ENCODE data around the gene GPR183. TPM values are rescaled to one million over a fixed set of nuclear protein-coding genes. Genes with fewer than 3 reads are reported as not detected.

GPR183 gene
- total RNA-seq, 2 experiments from 2014 or later: 41.4 to 45.1 TPM

DNA sequence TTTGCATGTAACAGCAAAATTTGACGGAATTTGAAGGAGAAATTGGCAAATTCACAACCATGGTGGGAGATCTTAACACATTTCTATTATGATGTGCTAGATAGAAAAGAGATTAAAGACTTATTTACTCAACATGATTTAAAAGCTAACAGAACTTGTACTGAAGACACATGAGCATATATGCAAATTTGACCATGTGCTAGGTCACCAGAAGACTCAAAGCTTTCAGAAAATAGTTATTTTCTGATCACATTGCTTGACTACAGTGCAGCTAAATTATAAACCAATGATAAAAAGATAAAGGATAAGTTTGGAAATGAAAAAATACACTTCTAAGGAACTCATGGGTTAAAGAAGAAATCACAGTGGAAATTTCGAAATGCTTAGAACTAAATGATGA, 9.1 kb downstream of the GPR183 start:
- Mint-ChIP-seq H3K27ac (peak overlapping the region; percentile 94), H3K4me1 (peaks cover 80% of the 10 kb centered on the region), H3K4me3 (peak overlapping the region; percentile 63), H3K9me3 (no peaks in the 10 kb centered on the region), H3K27me3 (no peaks in the 10 kb centered on the region), H3K36me3 (ENCODE audit: low read depth) (peaks cover 60% of the 10 kb centered on the region)
- ChIA-PET POLR2A (interaction anchor here (0.6 kb wide), 1 partner anchor 24 kb away, joined by 3 read pairs; no protein-coding TSS in a partner anchor), CTCF (interaction anchor here (1.4 to 2.9 kb wide), 2 partner anchors 10 to 33 kb away, joined by 3 to 9 read pairs; no protein-coding TSS in a partner anchor)
- DNase-seq: no peak

DNA sequence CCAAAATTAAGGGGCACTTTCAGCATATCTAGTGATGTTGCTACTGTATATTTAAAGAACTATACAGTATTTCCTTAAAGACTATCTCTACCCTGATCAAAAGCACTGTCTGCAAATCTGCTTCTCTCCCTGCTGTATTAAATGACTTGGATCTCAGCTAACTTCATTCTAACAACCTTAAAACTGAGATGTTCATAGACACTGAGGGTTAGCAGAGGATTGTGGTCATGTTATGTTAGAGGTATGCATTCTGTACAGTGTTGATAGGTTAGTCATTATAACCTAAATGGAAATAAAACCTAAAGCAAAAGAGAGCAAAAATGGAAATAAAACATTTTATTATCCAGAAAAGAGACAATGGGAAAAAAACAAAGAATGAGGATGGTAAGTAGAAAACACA, 9.9 kb downstream of the GPR183 start:
- Mint-ChIP-seq H3K36me3 (ENCODE audit: low read depth) (peaks cover 58% of the 10 kb centered on the region), H3K27ac (peak overlapping the region; percentile 94), H3K4me3 (peak overlapping the region; percentile 63), H3K27me3 (no peaks in the 10 kb centered on the region), H3K9me3 (no peaks in the 10 kb centered on the region), H3K4me1 (peaks cover 76% of the 10 kb centered on the region)
- CTCF ChIA-PET: interaction anchor here (0.8 to 2.9 kb wide), 8 partner anchors 11 to 219 kb away, joined by 3 to 9 read pairs (median 3); no protein-coding TSS in a partner anchor
- POLR2A ChIA-PET: interaction anchor here (0.6 kb wide), 1 partner anchor 25 kb away, joined by 3 read pairs; no protein-coding TSS in a partner anchor
- DNase-seq: no peak

DNA sequence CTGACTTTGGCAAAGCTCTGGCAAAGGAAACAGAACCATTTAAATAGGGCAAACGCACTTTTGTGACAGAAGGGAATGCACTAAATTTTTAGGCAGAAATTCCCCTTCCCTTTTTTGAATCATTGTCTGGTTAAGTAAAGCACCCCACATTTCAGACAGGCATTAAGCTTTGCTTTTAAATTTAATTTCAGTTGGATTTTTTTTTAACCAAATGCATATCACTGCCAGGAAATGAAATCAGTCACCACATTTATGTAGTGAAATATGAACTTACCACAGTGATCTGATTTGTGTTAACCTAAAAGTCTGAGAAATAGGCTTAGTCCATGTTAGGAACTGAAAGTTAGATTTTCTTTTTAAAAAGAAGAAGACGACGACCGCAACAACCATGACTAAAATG, 10.8 kb downstream of the GPR183 start:
- peak overlapping the region; percentile 63 for H3K4me3 Mint-ChIP-seq
- CTCF ChIA-PET: interaction anchor here (0.8 to 2.9 kb wide), 9 partner anchors 10 to 220 kb away, joined by 3 to 9 read pairs (median 3); no protein-coding TSS in a partner anchor
- H3K36me3 Mint-ChIP-seq (ENCODE audit: low read depth): peaks cover 57% of the 10 kb centered on the region

DNA sequence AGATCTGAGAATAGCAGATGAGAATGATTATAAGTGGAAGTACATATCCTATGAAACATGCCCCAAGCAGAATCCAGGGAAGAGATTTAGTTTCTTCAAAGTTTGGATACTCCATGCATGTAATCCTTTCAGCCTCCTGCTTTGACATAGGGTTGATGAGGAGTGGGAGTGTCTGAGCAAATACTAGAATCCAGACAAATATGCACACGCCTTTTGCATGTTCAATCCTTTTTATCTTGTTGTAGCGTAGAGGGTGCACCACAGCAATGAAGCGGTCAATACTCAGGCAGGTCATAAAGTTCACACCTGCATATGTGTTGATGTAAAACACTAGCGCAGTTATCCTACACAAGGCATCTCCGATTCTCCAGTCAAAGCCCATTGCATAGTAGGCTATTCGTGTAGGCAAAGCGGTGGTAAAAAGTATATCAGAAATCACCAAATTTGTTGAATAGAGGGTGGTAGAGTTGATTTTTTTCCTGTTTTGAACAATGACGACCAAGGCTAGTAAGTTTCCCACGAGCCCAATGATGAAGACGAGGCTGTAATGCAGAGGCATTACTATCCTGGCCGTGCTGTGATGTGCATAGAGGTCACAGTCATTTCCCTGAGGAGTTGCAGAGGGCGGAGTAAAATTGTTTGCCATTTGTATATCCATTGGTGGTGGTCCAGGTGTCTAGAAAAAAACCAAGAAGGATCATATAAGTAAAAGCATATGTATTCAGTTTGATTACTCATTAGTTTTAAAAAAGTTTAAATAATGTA, 11.5 kb downstream of the GPR183 start:
- Mint-ChIP-seq H3K36me3 (ENCODE audit: low read depth) (peaks cover 62% of the 10 kb centered on the region), H3K27me3 (no peaks in the 10 kb centered on the region), H3K9me3 (no peaks in the 10 kb centered on the region), H3K4me3 (peak overlapping the region; percentile 52), H3K27ac (peak overlapping the region; percentile 94), H3K4me1 (peaks cover 73% of the 10 kb centered on the region)
- ChIA-PET POLR2A (no interaction called here), CTCF (interaction anchor here (0.8 to 1.8 kb wide), 5 partner anchors 21 to 141 kb away, joined by 3 to 7 read pairs (median 4); no protein-coding TSS in a partner anchor)
- DNase-seq: no peak

More for the DNA sequence above, 10.8 kb downstream of the GPR183 start:
- Mint-ChIP-seq H3K27ac (peak overlapping the region; percentile 94), H3K9me3 (no peaks in the 10 kb centered on the region), H3K4me1 (peaks cover 70% of the 10 kb centered on the region), H3K27me3 (no peaks in the 10 kb centered on the region)
- DNase-seq: peak; percentile 37
- POLR2A ChIA-PET: interaction anchor here (0.6 kb wide), 1 partner anchor 70 kb away, joined by 3 read pairs; no protein-coding TSS in a partner anchor

DNA sequence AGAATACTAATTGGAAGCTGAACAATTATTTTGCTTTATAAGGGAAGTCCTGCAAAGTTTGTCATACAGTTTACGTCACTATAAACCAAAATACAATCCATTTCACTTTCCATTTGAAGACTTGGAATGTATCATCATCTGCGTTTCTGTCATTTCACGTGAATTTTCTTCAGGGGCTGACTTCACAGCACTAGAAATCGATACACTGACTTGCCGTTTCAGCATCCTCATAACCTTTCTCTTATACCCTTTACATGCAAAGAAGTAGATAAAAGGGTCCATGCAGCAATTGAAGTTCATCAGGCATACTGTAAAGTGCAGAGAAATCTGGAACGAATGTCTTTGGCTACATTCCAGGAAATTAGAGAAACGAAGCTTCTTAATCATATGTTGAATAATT, 12.2 kb downstream of the GPR183 start:
- H3K36me3 Mint-ChIP-seq (ENCODE audit: low read depth): peaks cover 63% of the 10 kb centered on the region
- peak overlapping the region; percentile 94 for H3K27ac Mint-ChIP-seq
- peaks cover 72% of the 10 kb centered on the region for H3K4me1 Mint-ChIP-seq
- no peaks in the 10 kb centered on the region for H3K9me3 Mint-ChIP-seq
- H3K4me3 Mint-ChIP-seq: peak overlapping the region; percentile 52
- DNase-seq: no peak
- H3K27me3 Mint-ChIP-seq: no peaks in the 10 kb centered on the region
- CTCF ChIA-PET: interaction anchor here (1.8 kb wide), 1 partner anchor 25 kb away, joined by 4 read pairs; no protein-coding TSS in a partner anchor
- POLR2A ChIA-PET: no interaction called here

DNA sequence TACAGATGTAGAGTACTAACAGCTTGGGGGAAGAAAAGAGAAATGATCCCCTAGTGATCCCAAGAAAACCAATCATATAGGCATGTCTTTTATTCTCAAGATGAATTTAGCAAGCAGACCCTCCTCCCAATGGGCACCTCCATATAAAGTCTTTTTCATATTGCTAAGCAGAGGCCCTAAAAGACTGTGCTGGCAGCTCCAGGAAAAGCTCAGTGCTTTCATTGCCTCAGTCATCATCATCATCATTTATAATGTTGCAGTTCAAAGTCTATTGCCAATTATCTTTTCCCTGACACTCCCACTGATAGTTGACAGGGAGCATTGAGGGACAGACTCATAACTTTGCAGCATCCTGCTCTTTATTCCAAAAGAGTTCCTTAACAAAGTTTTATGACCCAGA, 13.0 kb downstream of the GPR183 start:
- DNase-seq: no peak
- Mint-ChIP-seq H3K9me3 (no peaks in the 10 kb centered on the region), H3K4me3 (no peak overlapping the region), H3K36me3 (ENCODE audit: low read depth) (peaks cover 68% of the 10 kb centered on the region), H3K27me3 (no peaks in the 10 kb centered on the region), H3K4me1 (peaks cover 73% of the 10 kb centered on the region), H3K27ac (peak overlapping the region; percentile 9)
- ChIA-PET CTCF (interaction anchor here (1.8 kb wide), 1 partner anchor 24 kb away, joined by 4 read pairs; no protein-coding TSS in a partner anchor), POLR2A (no interaction called here)

DNA sequence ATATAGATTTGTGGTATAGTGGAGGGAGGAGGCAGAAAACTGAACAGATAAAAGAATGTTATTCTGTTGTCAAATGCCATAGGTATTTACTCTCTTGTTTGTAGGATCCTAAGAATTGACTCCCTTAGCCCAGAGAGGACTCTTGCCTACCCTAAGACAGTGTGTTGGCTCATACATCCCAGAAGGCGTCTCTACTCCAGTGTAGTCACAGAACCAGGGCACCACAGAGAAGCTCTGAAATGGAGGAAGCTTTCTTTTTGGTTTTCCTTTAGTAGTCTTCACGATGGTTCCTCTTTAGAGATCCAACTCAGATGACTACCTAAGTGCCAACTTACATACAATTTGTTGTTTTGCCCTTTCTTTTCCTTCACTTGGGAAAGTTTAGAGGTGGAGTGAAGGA, 14.0 kb downstream of the GPR183 start:
- no peak for DNase-seq
- POLR2A ChIA-PET: no interaction called here

DNA sequence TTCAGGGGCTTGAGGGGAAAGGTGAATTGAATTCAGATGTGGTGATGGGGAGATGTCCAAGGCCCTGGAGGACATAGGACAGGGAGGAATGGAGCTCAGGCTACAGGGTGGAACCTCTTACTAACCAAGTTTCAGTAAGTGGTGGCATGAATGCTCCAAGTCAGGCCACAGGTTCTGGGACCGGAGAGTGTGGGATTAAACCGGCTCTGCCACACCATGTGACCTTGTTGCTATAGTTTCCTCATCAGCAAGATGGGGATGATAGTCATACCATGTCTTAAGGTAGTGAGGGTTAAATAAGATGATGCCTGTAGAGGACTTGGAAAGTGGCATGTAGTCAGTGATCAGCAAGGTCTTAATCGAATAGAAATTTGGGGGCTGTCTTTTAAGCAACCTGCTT, 16.3 kb downstream of the GPR183 start:
- DNase-seq: no peak
- POLR2A ChIA-PET: no interaction called here
- no peaks in the 10 kb centered on the region for H3K27me3 Mint-ChIP-seq
- peak overlapping the region; percentile 68 for H3K27ac Mint-ChIP-seq
- H3K4me1 Mint-ChIP-seq: peaks cover 79% of the 10 kb centered on the region
- H3K4me3 Mint-ChIP-seq: no peak overlapping the region
- CTCF ChIA-PET: interaction anchor here (0.6 to 1.0 kb wide), 2 partner anchors 146 to 779 kb away, joined by 3 to 5 read pairs; no protein-coding TSS in a partner anchor
- peaks cover 68% of the 10 kb centered on the region for H3K36me3 Mint-ChIP-seq (ENCODE audit: low read depth)
- H3K9me3 Mint-ChIP-seq: no peaks in the 10 kb centered on the region

More for the DNA sequence above, 14.0 kb downstream of the GPR183 start:
- H3K9me3 Mint-ChIP-seq: no peaks in the 10 kb centered on the region
- CTCF ChIA-PET: interaction anchor here (1.0 to 1.4 kb wide), 3 partner anchors 9 to 143 kb away, joined by 4 to 9 read pairs (median 8); no protein-coding TSS in a partner anchor
- H3K4me3 Mint-ChIP-seq: no peak overlapping the region
- peak overlapping the region; percentile 34 for H3K27ac Mint-ChIP-seq
- peaks cover 75% of the 10 kb centered on the region for H3K4me1 Mint-ChIP-seq
- no peaks in the 10 kb centered on the region for H3K27me3 Mint-ChIP-seq
- peaks cover 70% of the 10 kb centered on the region for H3K36me3 Mint-ChIP-seq (ENCODE audit: low read depth)

DNA sequence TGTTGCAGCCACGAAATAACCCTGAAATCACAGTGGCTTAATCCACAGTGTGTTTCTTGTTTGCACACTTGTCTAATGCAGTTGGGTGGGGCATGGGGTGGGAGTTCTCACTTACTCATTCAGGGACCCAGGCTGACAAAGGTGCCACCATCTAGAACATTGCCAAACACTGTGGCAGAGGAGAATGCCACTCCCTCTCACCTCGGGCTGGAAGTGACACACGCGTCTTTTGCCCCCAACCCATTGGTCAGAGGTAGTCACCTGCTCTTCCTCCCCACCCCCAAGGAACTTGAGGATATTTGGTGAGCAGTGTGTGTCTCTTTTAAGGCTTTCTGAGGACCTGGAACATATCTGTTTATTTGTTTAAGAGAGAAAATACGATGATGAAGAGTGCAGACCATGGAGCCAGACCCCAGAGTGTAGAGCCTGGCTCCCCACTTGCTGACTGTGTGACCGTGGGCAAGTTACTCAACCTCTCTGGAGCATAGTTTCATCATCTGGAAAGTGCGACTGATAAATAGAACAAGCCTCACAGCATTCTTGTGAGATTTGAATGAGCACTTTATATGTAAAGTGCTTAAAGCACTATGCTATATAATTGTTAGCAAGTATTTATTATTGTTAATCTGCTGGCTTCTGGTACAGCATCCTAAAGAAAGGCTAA, 17.4 kb downstream of the GPR183 start:
- Mint-ChIP-seq H3K4me3 (no peak overlapping the region), H3K36me3 (ENCODE audit: low read depth) (peaks cover 62% of the 10 kb centered on the region), H3K9me3 (no peaks in the 10 kb centered on the region), H3K27ac (peak overlapping the region; percentile 66), H3K27me3 (no peaks in the 10 kb centered on the region), H3K4me1 (peaks cover 78% of the 10 kb centered on the region)
- peak; percentile 26 for DNase-seq
- POLR2A ChIA-PET: no interaction called here
- CTCF ChIA-PET: interaction anchor here (0.7 to 1.1 kb wide), 2 partner anchors 24 to 41 kb away, joined by 3 read pairs; no protein-coding TSS in a partner anchor

DNA sequence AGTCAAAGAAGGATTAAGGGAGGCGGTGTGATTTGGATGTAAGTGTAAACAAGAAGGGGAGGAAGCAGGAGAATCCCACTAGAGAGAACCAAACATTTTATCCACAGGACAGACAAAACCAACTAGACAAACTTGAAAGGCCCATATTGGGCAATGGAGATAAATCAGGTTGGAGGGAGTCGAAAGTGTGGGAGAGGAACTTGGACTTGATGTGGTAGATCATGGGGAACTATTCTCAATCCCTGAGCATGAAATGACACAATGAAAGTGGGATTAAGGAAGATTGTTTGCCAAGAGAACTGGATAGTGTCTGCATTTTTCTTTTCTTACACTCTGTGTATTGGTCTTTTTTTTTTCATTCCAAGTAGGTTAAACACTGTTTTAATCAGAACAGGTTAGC, 17.9 kb downstream of the GPR183 start:
- H3K27me3 Mint-ChIP-seq: no peaks in the 10 kb centered on the region
- peaks cover 82% of the 10 kb centered on the region for H3K4me1 Mint-ChIP-seq
- no peak for DNase-seq
- peak overlapping the region; percentile 66 for H3K27ac Mint-ChIP-seq
- no peaks in the 10 kb centered on the region for H3K9me3 Mint-ChIP-seq
- POLR2A ChIA-PET: no interaction called here
- no peak overlapping the region for H3K4me3 Mint-ChIP-seq
- CTCF ChIA-PET: interaction anchor here (0.7 to 1.5 kb wide), 5 partner anchors 10 to 113 kb away, joined by 3 to 4 read pairs (median 3); no protein-coding TSS in a partner anchor
- H3K36me3 Mint-ChIP-seq (ENCODE audit: low read depth): peaks cover 65% of the 10 kb centered on the region

DNA sequence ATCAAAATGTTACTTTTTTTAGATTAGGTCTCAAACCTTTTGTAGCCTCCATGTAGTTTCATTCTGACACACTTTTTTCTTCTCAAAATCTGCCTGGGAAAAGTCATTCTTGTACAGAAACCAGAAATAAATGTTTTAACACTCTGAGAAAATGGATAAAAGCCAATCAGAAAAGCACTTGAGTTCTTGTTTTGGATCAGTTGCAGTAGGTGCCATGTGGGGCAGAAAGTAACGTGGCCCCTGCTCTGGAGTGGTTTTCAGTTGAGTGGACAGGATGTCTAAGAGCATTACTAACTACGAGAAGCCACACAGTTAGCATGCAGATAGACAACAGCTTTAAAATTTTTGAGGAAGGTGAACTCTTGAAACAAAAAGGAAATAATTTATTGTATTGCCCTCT, 19.1 kb downstream of the GPR183 start:
- Mint-ChIP-seq H3K4me3 (no peak overlapping the region), H3K27ac (peak overlapping the region; percentile 51), H3K27me3 (no peaks in the 10 kb centered on the region), H3K36me3 (ENCODE audit: low read depth) (peaks cover 53% of the 10 kb centered on the region), H3K9me3 (no peaks in the 10 kb centered on the region), H3K4me1 (peaks cover 77% of the 10 kb centered on the region)
- ChIA-PET POLR2A (interaction anchor here (0.6 to 1.0 kb wide), 3 partner anchors 18 to 1098 kb away, joined by 3 to 4 read pairs (median 3); partner anchors contain the start of gene UBAC2), CTCF (interaction anchor here (1.1 to 1.7 kb wide), 3 partner anchors 9 to 71 kb away, joined by 3 to 4 read pairs (median 3); no protein-coding TSS in a partner anchor)
- peak; percentile 27 for DNase-seq

DNA sequence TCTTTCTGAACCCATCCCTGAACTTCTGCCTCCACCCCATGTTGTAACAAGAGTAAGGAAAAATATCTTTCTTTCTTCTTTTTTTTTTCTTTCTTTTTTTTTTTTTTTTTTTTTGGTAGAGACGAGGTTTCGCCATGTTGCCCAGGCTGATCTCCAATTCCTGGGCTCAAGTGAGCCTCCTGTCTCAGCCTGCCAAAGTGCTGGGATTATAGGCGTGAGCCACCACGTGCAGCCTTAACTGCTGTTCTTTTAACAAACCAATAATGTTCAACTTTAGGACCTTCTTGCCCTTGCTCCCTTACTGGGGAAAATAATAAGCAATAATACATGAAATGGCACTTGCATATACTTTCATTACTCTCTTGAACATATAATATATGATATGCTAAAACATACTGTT, 19.6 kb downstream of the GPR183 start:
- Mint-ChIP-seq H3K4me3 (no peak overlapping the region), H3K4me1 (peaks cover 78% of the 10 kb centered on the region), H3K36me3 (ENCODE audit: low read depth) (peaks cover 50% of the 10 kb centered on the region), H3K9me3 (no peaks in the 10 kb centered on the region), H3K27ac (peak overlapping the region; percentile 84), H3K27me3 (no peaks in the 10 kb centered on the region)
- DNase-seq: no peak
- ChIA-PET POLR2A (interaction anchor here (0.6 to 1.0 kb wide), 2 partner anchors 19 to 87 kb away, joined by 3 to 4 read pairs; partner anchors contain the start of gene UBAC2), CTCF (interaction anchor here (0.7 to 1.7 kb wide), 7 partner anchors 8 to 968 kb away, joined by 3 to 5 read pairs (median 3); no protein-coding TSS in a partner anchor)

Data from activated CD4-positive, alpha-beta T cell treated with anti-CD3 and anti-CD28 coated beads, Interleukin-2, amount 10 ng/mL, durations not matched to agents 7 days and 5 days (primary cell).